ENCODE measurements around the gene GNG8.

The GNG8 gene

DNA sequence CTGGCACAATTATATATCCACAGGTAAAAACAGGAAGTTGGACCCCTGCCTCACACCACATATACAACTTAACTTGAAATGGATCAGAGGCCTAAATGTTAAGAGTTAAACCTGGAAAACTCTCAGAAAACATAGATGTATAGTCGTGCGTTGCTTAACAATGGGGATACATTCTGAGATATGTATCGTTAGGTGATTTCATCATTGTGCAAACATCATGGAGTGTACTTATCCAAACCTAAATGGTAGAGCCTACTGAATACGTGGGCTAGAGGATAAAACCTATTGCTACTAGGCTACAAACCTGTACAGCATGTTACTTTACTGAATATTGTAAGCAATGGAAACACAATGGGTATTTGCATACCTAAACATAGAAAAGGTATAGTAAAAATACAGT lies 49.7 kb downstream of the GNG8 start:
- Histone ChIP-seq H3K4me3 (ENCODE audit: low read depth in 1 of 2, low read length in 1 of 2) (no peak overlapping the region), H3K36me3 (no peaks in the 10 kb centered on the region), H3K9me3 (no peaks in the 10 kb centered on the region), H3K27me3 (no peaks in the 10 kb centered on the region), H3K4me1 (ENCODE audit: control insufficient read depth in 1 of 2, insufficient read depth in 1 of 2, low read depth in 1 of 2, low read length in 1 of 2) (no peaks in the 10 kb centered on the region), H3K27ac (no peak overlapping the region)
- TF ChIP-seq, protein P1, sequence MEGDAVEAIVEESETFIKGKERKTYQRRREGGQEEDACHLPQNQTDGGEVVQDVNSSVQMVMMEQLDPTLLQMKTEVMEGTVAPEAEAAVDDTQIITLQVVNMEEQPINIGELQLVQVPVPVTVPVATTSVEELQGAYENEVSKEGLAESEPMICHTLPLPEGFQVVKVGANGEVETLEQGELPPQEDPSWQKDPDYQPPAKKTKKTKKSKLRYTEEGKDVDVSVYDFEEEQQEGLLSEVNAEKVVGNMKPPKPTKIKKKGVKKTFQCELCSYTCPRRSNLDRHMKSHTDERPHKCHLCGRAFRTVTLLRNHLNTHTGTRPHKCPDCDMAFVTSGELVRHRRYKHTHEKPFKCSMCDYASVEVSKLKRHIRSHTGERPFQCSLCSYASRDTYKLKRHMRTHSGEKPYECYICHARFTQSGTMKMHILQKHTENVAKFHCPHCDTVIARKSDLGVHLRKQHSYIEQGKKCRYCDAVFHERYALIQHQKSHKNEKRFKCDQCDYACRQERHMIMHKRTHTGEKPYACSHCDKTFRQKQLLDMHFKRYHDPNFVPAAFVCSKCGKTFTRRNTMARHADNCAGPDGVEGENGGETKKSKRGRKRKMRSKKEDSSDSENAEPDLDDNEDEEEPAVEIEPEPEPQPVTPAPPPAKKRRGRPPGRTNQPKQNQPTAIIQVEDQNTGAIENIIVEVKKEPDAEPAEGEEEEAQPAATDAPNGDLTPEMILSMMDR (IDR thresholded peaks at IDR 0.05) = no peak

DNA sequence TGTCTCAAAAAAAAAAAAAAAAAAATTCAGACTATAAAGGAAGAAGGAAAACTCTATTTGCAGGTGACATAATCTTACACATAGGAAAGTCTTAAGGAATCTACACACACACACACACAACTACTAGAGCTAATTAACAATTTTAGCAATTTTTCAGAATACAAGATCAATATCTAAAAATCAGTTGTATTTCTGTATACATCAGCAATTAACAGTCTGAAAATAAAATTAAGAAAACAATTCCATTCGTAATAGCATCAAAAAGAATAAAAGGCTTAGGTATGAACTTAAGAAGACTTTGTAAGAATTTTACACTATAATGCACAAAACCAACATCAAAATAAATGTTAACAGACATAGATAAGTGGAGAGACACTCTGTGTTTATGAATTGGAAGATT lies 50.5 kb downstream of the GNG8 start:
- TF ChIP-seq, protein P1 (IDR thresholded peaks at IDR 0.05) = no peak
- Histone ChIP-seq H3K9me3 (no peaks in the 10 kb centered on the region), H3K4me1 (ENCODE audit: control insufficient read depth in 1 of 2, insufficient read depth in 1 of 2, low read depth in 1 of 2, low read length in 1 of 2) (no peaks in the 10 kb centered on the region), H3K27ac (no peak overlapping the region), H3K27me3 (no peaks in the 10 kb centered on the region), H3K4me3 (ENCODE audit: low read depth in 1 of 2, low read length in 1 of 2) (no peak overlapping the region), H3K36me3 (no peaks in the 10 kb centered on the region)
